DND-41 (cell line): ENCODE results near the gene MFGE8.

ENCODE experiments used
- ATAC-seq: fragments of 200-7000 bp; cut with Tn5 transposase; 3 replicates; pipeline ENCODE4 v1.9.1; 2021; ENCODE audit warnings: low read depth; ENCODE audit not compliant: insufficient read depth
- DNase-seq: peaks from one replicate; pipeline ENCODE4 v3.0.0-alpha.2; 2020
- H2AFZ ChIP-seq: 2 replicates; pipeline ENCODE4 v1.6.0; 2012; ENCODE audit warnings: low read depth, low read length
- H3K27ac ChIP-seq: 2 replicates; pipeline ENCODE4 v1.5.1; 2012; ENCODE audit warnings: low read length, inconsistent platforms
- H3K27me3 ChIP-seq: fragments of 200-600 bp; sonication (generic); 2 replicates; pipeline ENCODE4 v1.6.0; 2012; ENCODE audit warnings: low read length, mild to moderate bottlenecking, inconsistent platforms; ENCODE audit not compliant: insufficient read depth, poor library complexity
- H3K36me3 ChIP-seq: 2 replicates; pipeline ENCODE4 v1.5.1; 2012; ENCODE audit warnings: low read length, inconsistent platforms; ENCODE audit not compliant: insufficient read depth
- H3K4me1 ChIP-seq: 2 replicates; pipeline ENCODE4 v1.5.1; 2012; ENCODE audit warnings: mild to moderate bottlenecking, low read length; ENCODE audit not compliant: insufficient read depth
- H3K4me2 ChIP-seq: 2 replicates; pipeline ENCODE4 v1.6.0; 2012; ENCODE audit warnings: mild to moderate bottlenecking, moderate library complexity, low read length, inconsistent platforms; ENCODE audit not compliant: insufficient read depth
- H3K4me3 ChIP-seq, 2 experiments: fragments of 200-600 bp in 1 of 2; shearing (Covaris generic) in 1 of 2; 2 replicates each; pipeline ENCODE4 v1.5.1; 2012 to 2016; ENCODE audit warnings: inconsistent platforms in 2 of 2, low read length in 2 of 2, mild to moderate bottlenecking in 2 of 2, low read depth in 1 of 2, moderate library complexity in 1 of 2
- H3K79me2 ChIP-seq: 2 replicates; pipeline ENCODE4 v1.6.0; 2012; ENCODE audit warnings: low read length, inconsistent platforms; ENCODE audit not compliant: insufficient read depth
- H3K9ac ChIP-seq: 2 replicates; pipeline ENCODE4 v1.6.0; 2012; ENCODE audit warnings: low read depth, mild to moderate bottlenecking, inconsistent platforms, low read length, moderate library complexity
- H3K9me3 ChIP-seq: 2 replicates; pipeline ENCODE4 v1.5.1; 2012; ENCODE audit warnings: low read length, moderate library complexity, mild to moderate bottlenecking, inconsistent platforms; ENCODE audit not compliant: insufficient read depth, severe bottlenecking
- H4K20me1 ChIP-seq: 2 replicates; pipeline ENCODE4 v1.6.0; 2012; ENCODE audit warnings: low read length; ENCODE audit not compliant: insufficient read depth
- EZH2 ChIP-seq: IDR thresholded peaks from 3 replicates; pipeline ENCODE4 v1.6.1; 2012; ENCODE audit warnings: borderline replicate concordance, low read depth, mild to moderate bottlenecking, moderate library complexity, low read length, inconsistent platforms; ENCODE audit not compliant: severe bottlenecking
- TF ChIP-seq, protein P1 (sequence below): IDR thresholded peaks from 2 replicates; pipeline ENCODE4 v1.5.1; 2012; ENCODE audit warnings: borderline replicate concordance, low read length, moderate library complexity, mild to moderate bottlenecking; ENCODE audit not compliant: poor library complexity, severe bottlenecking; ENCODE audit errors: extremely low read depth

MFGE8 gene

DNA sequence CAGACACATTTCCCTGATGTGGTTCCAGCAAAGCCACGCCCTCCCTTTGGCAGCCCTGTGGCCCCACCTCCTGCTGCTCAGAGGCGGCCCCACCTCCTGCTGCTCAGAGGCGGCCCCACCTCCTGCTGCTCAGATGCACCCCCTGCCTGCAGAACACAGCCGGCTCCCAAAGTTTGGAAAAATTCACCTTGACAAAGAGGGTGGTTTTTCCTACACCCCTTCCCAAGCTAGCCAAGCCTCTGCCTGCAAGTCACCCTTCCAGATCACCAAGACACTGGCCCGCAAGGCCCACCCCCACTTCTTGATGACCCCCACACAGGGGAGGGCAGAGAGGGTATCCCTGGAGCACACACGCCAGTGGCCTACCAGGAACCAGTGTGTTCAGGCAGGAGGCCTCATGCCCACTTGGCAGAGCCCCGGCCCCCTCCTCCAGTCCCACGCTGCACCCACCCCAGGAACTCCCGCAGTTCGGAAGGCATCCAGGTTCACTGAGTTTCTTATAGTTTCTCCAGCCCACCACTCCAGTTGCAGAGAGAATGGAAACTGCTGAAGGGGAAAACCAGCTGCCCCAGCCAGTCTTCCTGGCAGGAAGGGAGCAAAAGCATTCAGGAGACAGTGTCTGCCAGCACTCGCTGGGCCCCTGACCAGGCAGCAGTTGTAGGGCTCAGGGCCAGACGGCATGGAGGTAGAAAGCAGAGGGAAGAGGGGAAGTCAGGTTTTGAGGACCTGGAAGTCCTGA, 15.6 kb downstream of the MFGE8 start:
- ATAC-seq: peak; percentile 98
- H3K4me2 ChIP-seq: peak overlapping the region; percentile 47; the same call in 1 of the 2 replicates
- H3K27ac ChIP-seq: no peak overlapping the region

DNA sequence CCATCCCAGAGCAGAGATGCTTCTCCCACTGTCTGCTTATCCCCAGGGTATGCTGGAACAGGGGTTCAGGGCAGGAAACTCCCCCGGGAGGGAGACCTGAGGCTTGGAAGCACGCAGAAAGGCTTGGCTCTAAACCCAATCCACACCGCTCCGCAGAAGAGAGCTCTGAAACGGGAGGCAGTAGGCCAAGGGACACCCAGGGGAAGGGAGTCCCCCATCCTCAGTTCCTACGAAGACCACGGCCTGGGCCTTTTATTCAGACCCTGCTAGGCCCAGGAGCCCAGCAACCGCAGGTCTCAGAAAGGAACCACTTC, 16.1 kb downstream of the MFGE8 start:
- Histone ChIP-seq H4K20me1 (peaks cover 17% of the 10 kb centered on the region), H2AFZ (no peak overlapping the region), H3K9me3 (no peaks in the 10 kb centered on the region), H3K36me3 (peaks cover 38% of the 10 kb centered on the region), H3K27me3 (no peaks in the 10 kb centered on the region), H3K27ac (peak overlapping the region; percentile 59), H3K4me1 (peaks cover 28% of the 10 kb centered on the region), H3K4me2 (peak overlapping the region; percentile 47; the same call in 1 of the 2 replicates), H3K79me2 (no peaks in the 10 kb centered on the region), H3K4me3 (peak overlapping the region in 1 of 2 experiments; percentile 26; a peak in 1 of 4 replicates), H3K9ac (0 out of 2 replicates have a peak overlapping the region, but pooled peaks have one; percentile 13)
- DNase-seq: no peak
- TF ChIP-seq, protein P1, sequence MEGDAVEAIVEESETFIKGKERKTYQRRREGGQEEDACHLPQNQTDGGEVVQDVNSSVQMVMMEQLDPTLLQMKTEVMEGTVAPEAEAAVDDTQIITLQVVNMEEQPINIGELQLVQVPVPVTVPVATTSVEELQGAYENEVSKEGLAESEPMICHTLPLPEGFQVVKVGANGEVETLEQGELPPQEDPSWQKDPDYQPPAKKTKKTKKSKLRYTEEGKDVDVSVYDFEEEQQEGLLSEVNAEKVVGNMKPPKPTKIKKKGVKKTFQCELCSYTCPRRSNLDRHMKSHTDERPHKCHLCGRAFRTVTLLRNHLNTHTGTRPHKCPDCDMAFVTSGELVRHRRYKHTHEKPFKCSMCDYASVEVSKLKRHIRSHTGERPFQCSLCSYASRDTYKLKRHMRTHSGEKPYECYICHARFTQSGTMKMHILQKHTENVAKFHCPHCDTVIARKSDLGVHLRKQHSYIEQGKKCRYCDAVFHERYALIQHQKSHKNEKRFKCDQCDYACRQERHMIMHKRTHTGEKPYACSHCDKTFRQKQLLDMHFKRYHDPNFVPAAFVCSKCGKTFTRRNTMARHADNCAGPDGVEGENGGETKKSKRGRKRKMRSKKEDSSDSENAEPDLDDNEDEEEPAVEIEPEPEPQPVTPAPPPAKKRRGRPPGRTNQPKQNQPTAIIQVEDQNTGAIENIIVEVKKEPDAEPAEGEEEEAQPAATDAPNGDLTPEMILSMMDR: no peak
- no peak for TF ChIP-seq EZH2
- ATAC-seq: no peak

More for the DNA sequence above, 15.6 kb downstream of the MFGE8 start:
- peak; percentile 89 for DNase-seq
- TF ChIP-seq, protein P1: peak; percentile 65
- no peak for TF ChIP-seq EZH2
- Histone ChIP-seq H2AFZ (no peak overlapping the region), H3K4me3 (peak overlapping the region in 1 of 2 experiments; percentile 26; a peak in 1 of 4 replicates), H3K79me2 (no peaks in the 10 kb centered on the region), H3K27me3 (no peaks in the 10 kb centered on the region), H4K20me1 (peaks cover 21% of the 10 kb centered on the region), H3K9ac (no peak overlapping the region), H3K36me3 (peaks cover 43% of the 10 kb centered on the region), H3K4me1 (peaks cover 28% of the 10 kb centered on the region), H3K9me3 (no peaks in the 10 kb centered on the region)

DNA sequence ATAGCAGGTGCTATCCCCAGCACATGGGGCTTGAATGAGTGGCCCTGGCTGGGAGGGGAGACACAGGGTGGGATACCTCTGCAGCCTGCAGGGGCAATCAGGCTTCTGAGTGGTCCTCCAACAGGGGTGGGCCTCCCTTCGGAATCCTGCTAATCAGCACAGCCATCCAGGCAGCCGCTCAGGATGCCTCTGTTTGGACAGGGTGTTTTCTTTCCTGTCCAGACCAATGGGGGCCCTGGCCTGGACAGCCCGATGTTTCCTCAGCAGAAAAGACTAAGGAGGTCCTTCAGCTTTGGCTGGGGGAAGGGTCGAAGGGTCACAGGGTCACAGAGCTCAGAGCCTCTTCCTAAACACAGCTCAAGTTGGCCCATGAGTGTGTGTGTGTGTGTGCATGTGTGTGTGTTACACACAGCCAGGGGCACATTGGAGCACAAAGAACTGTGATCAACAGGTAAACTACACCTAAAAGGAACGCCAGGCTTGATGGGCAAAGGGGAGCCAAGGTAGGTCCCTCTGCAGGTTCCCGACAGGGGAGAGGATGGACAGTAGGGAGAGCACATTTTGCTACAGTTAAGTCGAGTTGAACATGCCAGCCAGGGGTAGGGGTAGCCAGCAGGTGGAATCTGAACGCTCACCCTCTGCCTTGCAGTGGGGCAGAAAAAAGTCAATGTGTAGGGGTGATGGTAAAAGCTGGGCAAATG, 16.7 kb downstream of the MFGE8 start:
- Histone ChIP-seq H3K4me2 (peak overlapping the region; percentile 47; the same call in 1 of the 2 replicates), H3K27ac (peak overlapping the region; percentile 59; the same call in 1 of the 2 replicates), H3K9ac (0 out of 2 replicates have a peak overlapping the region, but pooled peaks have one; percentile 13), H4K20me1 (peaks cover 11% of the 10 kb centered on the region), H3K9me3 (no peaks in the 10 kb centered on the region), H2AFZ (no peak overlapping the region), H3K79me2 (no peaks in the 10 kb centered on the region), H3K36me3 (peaks cover 32% of the 10 kb centered on the region), H3K27me3 (no peaks in the 10 kb centered on the region), H3K4me3 (0 out of 4 replicates have a peak overlapping the region, but pooled peaks of 1 of the 2 experiments have one; percentile 26), H3K4me1 (peaks cover 28% of the 10 kb centered on the region)
- DNase-seq (no peak), ATAC-seq (no peak)
- TF ChIP-seq, protein P1: no peak
- TF ChIP-seq EZH2: no peak
